Stimulated activated CD8-positive, alpha-beta memory T cell treated with anti-CD3 and anti-CD28 coated beads, Interleukin-15, amount 100 ng/mL, for 1 hour (primary cell): ENCODE results near the gene ZNF625.
"Not testable (repeated sequence)": the region's sequence is repeated elsewhere in the genome, so short reads cannot be mapped to it uniquely, and the experiment has no call there.

ENCODE experiments used
- DNase-seq: peaks from one replicate; pipeline ENCODE4 v3.0.0-alpha.2; 2020; ENCODE audit warnings: low read depth

ZNF625 gene

GRCh38 chr19:12137221-12137940 is 19.2 kb downstream of the ZNF625 start:
- DNase-seq: no peak

GRCh38 chr19:12133069-12133468 is 23.5 kb downstream of the ZNF625 start:
- DNase-seq: no peak

- no peak for DNase-seq
These were observed 29.8 kb downstream of the ZNF625 start for GRCh38 chr19:12126707-12127106.

GRCh38 chr19:12117201-12117970 is 39.1 kb downstream of the ZNF625 start:
- no peak for DNase-seq

DNA sequence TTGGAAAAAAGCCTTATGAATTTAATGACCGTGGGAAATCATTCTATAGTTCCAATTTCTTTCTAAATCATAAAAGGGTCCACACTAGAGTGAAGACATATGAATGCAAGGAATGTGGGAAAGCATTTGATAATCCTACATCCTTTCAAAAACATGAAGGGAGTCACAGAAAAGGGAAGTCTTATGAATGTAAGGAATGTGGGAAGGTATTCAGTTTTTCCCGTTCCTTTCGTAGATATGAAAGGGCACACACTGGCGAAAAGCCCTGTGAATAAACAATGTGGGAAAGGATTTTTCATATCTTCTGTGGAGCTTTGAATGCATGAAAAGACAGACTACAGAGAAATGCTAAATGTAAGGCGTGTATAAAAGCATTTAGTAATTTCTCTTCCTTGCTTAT is 43.4 kb downstream of the ZNF625 start:
- DNase-seq: no peak

DNA sequence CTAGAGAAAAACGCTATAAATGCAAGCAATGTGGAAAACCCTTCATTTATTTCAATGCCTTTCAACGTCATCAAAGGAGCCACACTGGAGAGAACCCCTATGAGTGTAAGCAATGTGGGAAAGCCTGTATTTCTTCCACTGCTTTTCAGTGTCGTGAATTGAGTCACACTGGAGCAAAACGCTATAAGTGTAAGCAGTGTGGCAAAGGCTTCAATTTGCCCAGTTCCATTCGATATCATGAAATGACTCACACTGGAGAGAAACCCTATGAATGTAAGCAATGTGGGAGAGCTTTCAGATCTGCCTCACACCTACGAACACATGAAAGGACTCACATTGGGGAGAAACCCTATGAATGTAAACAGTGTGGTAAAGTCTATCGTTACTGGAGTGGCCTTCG is 43.8 kb downstream of the ZNF625 start:
- no peak for DNase-seq

DNA sequence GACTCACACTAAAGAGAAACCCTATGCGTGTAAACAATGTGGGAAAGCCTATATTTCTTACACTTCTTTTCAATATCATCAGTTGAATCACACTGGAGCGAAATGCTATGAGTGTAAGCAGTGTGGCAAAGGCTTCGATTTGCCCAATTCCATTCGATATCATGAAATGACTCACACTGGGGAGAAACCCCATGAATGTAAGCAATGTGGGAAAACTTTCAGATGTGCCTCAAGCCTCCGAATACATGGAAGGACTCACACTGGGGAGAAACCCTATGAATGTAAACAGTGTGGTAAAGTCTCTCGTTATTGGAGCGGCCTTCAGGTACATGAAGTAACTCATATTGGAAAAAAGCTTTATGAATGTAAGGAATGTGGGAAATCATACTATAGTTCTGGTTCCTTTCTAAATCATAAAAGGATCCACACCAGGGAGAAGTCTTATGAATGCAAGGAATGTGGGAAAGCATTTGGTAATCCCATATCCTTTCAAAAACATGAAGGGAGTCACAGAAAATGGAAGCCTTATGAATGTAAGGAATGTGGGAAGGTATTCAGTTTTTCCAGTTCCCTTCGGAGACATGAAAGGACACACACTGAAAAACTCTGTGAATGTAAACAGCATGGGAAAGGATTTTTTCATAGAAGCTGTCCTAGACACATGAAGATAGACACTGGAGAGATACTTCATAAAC is 44.4 kb downstream of the ZNF625 start:
- no peak for DNase-seq

DNA sequence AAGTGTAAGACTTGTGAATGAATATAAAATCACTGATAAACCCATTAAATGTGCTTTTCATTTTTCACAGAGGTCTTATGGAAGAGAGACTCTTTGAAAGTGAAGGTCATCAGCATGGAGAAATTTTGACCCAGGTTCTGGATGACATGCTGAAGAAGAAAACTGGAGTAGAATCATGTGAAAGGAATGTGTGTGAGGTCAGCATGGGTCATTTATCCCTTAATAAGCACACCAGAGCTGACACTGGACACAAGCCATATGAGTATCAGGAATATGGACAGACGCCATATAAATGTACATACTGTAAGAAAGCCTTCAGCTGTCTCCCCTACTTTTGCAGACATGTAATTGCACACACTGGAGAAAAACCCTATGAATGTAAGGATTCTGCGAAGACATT is 45.4 kb downstream of the ZNF625 start:
- no peak for DNase-seq

GRCh38 chr19:12103909-12104308 is 52.6 kb downstream of the ZNF625 start:
- not testable (repeated sequence) for DNase-seq

DNA sequence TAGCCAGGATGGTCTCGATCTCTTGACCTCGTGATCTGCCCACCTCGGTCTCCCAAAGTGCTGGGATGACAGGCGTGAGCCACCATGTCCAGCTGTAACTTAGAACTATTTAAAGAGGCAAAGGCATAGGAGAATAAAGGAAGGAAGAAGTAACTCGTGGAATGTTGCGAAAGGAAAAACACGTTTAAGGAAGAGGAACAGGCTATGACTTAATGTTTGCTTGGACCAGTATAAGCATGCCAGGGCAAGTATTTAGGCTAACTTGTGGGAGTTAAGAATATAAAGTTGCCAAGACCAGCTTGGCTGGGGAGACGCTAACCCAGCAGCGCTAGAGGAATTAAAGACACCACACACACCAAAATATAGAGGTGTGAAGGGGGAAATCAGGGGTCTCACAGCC is 58.5 kb downstream of the ZNF625 start:
- DNase-seq: no peak

DNA sequence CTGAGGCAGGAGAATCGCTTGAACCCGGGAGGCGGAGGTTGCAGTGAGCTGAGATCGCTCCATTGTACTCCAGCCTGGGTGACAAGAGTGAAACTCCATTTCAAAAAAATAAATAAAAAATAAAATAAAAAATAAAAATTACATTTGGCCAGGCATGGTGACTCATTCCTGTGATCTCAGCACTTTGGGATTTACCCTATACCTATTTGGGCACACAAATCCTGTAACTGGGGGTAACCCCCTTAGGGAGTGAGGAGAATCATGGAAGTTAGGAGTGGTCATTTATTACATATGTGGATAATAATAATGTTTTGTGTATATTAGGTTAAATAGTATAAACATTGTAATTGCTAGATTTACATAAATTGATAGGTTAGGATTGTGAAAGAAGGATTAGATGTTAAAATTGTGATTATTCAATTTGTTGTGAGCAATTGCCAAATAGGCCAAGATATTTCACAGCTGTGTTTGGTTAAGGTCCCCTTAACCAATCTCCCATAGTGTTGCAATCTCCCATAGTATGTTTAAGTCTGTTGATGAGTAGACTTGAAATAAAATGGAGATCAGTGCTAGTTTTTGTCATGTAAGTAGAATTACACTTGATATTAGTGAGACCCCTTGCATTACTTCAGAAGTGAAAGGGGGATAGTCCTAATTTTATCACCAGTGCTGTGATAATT is 61.3 kb downstream of the ZNF625 start:
- no peak for DNase-seq
